OCI-LY3 (cell line): ENCODE data around the gene DNASE1L1.

Experiments
- EZH2phosphoT487 ChIP-seq: fragments of 200-600 bp; shearing (Covaris generic); IDR thresholded peaks from 2 replicates; pipeline ENCODE4 v1.6.1; 2018; ENCODE audit warnings: antibody characterized with exemption, mixed run types, low read depth
- TF ChIP-seq, protein P1 (sequence below): fragments of 200-600, 300-600 bp; sonication (generic); IDR thresholded peaks from 2 replicates; pipeline ENCODE4 v1.5.1; 2014; ENCODE audit warnings: antibody characterized with exemption, low read length, low read depth

DNA sequence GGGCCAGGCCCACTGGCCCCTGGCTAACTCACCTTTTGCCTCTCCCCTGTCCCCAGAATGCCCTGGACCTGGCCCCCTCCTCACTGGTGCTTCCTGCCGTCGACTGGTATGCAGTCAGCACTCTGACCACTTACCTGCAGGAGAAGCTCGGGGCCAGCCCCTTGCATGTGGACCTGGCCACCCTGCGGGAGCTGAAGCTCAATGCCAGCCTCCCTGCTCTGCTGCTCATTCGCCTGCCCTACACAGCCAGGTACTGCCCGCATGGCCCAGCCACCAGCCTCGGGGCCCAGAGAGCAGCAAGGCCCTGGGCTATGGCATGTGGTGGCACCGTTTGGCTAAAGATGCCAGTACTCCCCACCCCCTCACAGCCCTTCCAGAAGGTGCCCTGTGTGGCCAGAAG lies 23.2 kb upstream of the DNASE1L1 start:
- no peak for TF ChIP-seq EZH2phosphoT487
- TF ChIP-seq, protein P1, sequence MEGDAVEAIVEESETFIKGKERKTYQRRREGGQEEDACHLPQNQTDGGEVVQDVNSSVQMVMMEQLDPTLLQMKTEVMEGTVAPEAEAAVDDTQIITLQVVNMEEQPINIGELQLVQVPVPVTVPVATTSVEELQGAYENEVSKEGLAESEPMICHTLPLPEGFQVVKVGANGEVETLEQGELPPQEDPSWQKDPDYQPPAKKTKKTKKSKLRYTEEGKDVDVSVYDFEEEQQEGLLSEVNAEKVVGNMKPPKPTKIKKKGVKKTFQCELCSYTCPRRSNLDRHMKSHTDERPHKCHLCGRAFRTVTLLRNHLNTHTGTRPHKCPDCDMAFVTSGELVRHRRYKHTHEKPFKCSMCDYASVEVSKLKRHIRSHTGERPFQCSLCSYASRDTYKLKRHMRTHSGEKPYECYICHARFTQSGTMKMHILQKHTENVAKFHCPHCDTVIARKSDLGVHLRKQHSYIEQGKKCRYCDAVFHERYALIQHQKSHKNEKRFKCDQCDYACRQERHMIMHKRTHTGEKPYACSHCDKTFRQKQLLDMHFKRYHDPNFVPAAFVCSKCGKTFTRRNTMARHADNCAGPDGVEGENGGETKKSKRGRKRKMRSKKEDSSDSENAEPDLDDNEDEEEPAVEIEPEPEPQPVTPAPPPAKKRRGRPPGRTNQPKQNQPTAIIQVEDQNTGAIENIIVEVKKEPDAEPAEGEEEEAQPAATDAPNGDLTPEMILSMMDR = no peak
